GM21717 (cell line): ENCODE measurements around the gene GINS3.
"Not testable (repeated sequence)": the region's sequence is repeated elsewhere in the genome, so short reads cannot be mapped to it uniquely, and the experiment has no call there.

Experiments used
- ATAC-seq: cut with Tn5 transposase; IDR thresholded peaks from one replicate; pipeline ENCODE4 v1.9.1; 2021; ENCODE audit warnings: mild to moderate bottlenecking, moderate library complexity; ENCODE audit not compliant: unreplicated experiment

The GINS3 gene

DNA sequence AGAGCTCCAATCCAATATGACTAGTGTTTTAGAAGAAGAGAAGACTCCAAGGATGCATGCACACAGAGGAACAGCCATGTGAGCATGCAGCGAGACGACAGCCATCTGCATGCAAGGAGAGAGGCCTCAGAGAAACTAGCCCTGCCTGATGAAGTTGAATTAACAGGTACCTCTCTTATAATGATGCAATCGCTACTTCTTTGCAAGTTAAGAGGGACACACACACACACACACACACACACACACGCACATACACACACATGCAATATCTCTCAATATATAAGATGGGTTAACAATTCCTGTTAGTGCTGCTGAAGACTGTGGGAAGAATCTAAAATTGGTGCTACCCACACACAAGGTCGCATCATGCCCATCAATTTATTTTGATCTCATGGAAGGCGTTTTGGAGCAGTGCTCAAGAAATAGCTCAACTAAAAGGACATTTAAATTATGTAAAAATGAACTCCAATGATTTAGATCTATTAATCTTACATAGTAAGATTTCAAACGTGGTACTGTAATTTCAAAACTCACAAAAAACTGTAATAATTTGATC lies 7.0 kb upstream of the GINS3 start:
- ATAC-seq: no peak

DNA sequence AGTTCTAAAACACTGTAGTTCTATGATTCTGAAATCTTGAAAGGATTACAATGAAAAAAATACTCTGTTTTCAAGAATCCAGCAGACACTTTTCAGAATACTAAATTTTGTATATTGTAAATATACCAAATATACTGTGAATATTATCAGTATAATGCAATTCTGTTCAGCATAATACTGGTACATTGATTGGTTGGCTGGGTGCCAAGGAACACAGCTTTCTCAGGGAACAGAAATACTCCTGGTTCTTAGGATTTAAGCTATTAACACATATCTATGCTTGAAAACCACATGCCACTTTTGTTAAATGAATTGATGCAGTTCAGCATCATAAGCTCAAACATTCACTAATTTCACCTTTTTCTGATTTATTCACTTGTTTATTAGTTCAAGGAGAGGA lies 2.5 kb upstream of the GINS3 start:
- no peak for ATAC-seq

DNA sequence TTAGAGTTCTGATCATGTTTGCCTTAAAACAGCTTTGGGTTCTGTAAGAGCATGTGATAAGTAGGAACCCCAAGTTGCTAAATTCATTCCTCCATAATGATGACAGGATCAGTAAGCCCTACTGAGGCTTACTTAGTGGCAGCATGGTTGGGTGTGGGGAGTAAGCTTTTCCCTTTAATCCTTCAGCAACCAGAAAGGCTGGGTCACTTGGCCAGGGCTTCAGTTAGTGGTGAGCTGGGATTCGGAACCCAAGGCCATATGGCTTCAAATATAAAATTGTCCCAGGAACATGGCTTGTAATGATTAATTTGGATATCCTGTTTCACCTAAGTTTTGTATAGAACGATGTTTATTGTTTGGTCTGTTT lies 850 bp downstream of the GINS3 start:
- ATAC-seq: peak; percentile 32

DNA sequence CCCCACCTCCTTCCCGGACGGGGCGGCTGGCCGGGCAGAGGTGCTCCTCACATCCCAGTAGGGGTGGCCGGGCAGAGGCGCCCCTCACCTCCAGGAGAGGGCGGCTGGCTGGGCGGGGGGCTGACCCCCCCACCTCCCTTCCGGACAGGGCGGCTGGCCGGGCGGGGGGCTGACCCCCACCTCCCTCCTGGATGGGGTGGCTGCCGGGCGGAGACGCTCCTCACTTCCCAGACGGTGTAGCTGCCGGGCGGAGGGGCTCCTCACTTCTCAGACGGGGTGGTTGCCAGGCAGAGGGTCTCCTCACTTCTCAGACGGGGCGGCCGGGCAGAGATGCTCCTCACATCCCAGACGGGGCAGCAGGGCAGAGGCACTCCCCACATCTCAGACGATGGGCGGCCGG lies 4.6 kb downstream of the GINS3 start:
- ATAC-seq: not testable (repeated sequence)

DNA sequence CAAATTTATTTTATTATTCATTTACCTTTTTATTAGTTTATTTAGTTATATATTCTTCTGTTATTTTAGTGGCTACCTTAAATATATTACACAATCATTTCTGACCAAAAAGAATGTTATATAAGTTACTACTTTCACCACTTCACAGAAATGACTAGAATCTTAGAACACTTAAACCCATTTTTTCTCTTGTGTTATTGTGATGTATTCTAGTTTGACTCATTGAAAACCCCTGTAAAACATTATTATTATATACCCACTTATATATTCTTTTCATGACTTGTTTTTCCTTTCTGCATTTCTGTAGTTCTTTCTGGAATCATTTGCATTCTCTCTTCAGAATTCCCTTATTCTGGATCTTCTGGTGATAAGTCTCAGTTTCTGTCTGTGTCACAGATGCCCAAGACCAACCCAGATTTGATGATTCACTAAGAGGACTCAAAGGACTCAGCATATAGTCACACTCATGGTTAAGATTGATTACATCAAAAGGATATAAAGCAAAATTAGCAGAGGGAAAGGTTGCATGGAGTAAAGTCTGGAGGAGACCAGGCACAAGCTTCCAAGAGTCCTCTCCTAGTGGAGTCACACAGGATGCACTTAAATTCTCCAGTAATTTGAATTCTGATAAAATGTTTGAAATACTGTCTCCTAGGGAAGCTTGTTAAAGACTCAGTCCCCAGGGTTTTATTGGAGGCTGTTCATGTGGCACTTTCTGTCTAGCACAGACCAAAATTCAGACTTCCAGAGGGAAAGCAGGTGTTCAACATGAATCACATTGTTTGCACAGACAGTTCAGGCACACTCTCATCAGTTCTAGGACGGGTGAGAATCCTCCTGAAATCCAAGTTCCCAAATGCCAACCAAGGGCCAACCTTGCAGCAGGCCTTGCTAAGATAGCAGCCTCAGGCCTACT lies 7.7 kb downstream of the GINS3 start:
- no peak for ATAC-seq

DNA sequence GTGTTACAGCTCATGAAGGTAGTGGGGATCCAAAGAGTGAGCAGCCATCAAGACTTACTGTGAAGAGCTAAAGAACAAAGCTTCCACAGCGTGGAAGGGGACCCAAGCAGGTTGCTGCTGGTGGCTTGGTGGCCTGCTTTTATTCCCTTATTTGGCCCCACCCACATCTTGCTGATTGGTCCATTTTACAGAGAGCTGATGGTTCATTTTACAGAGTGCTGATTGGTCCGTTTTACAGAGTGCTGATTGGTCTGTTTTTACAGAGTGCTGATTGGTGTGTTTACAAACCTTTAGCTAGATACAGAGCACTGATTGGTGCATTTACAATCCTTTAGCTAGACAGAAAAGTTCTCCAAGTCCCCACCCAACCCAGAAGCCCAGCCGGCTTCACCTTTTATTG lies 9.0 kb downstream of the GINS3 start:
- not testable (repeated sequence) for ATAC-seq

DNA sequence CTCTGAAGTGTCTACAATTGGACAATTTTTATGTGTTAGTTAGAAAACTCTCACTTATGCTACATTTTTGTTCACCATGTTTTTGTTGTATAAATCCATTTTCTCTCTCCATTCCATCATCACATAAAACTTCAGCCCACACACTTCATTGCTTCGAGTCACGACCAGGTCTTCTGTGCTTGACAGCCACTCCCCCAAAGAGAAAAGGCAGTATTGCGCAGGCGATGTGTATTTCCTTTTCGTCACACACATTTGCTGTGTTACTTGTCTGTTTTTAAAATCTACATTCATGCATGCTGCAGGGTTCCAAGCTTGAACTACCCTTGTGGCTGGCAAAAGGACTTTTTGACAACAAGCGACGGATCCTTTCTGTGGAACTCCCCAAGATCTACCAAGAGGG lies 10.5 kb downstream of the GINS3 start:
- no peak for ATAC-seq

DNA sequence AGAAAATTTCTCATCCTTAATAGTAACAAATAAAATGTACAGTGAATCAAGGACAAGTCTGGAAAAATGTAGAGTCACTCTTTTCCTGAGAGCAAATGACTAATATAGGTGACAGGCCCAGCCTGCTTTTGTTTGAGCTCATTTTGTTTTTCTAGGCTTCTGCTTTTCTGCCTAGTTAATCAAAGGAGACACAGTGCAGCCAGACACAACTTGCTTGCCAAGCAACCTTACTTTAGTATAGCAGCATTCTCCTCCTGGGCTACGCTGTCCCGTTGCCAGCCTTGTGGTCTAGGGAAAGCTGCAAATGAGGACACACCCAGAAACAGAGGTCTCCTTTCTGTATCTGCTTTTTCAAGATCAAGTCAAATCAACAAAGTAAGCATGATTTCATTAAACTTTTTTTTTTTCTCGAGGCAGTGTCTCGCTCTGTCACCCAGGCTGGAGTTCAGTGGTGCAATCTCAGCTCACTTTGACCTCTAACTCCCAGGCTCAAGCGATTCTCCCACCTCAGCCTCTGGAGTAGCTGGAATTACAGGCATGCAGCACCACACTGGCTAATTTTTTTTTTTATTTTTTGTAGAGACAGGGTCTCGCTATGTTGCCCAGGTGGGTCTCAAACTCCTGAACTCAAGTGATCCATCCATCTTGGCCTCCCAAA lies 17.2 kb downstream of the GINS3 start:
- ATAC-seq: no peak

DNA sequence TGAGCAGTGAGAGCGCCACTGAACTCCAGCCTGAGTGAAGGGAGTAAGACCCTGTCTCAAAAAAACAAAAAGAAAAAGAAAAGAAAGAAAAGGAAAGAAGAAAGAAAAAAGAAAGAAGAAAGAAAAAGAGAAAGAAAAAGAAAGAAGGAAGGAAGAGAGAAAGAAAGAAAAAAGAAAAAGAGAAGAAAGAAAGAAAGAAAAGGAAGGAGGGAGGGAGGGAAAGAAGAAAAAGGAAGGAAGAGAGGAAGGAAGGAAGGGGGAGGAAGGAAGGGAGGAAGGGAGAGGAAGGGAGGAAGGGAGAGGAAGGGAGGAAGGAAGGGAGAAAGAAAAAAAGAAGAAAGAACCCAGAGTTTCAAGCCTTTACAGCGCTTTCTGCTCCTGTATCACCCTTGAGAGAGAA lies 19.1 kb downstream of the GINS3 start:
- ATAC-seq: no peak

DNA sequence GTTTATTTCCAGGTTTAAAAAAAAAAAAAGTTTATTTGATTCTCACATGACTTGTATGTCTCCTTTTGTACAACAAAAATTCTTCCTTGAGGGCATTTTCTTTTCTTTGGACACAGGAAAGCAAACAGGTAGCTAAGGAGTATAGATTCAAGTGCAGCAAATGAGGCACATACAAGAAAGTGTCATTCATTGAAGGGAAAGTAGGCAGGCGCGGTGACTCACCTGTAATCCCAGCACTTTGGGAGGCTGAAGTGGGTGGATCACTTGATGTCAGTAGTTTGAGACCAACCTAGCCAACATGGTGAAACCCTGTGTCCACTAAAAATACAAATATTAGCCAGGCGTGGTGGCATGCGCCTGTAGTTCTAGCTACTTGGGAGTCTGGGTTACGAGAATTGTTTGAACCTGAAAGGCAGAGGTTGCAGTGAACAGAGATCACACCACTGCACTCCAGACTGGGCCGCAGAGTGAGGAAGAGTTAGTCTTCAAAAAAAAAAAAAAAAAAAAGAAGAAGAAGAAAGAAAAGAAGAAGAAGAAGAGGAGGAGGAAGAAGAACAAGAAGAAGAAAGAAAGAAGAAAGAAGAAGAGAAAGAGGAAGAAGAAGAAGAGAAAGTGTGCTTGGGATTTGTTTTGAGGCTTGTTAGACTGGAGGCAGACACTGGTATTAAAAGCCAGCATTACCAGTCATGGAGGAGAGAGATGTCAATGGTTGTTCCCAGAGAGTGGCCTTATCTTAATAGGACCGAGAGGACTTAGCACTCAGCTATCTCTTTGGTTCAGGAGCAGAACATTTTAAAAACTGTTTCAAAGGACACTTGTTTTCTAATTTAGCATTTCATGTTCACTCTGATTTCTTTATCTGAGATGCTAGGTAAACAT lies 19.7 kb downstream of the GINS3 start:
- ATAC-seq: no peak

DNA sequence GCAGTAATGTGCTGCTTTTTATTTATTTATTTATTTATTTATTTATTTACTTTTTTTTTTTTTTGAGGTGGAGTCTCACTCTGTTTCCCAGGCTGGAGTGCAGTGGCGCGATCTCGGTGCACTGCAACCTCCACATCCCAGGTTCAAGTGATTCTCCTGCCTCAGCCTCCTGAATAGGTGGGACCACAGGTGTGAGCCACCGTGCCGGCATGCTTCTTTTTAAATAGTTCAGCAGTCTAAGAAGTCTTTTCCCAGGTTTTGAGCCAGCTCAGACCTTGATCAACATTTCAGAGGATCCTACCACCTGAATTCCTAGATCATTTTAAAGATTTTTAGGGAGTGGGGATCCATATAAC lies 20.3 kb downstream of the GINS3 start:
- not testable (repeated sequence) for ATAC-seq

DNA sequence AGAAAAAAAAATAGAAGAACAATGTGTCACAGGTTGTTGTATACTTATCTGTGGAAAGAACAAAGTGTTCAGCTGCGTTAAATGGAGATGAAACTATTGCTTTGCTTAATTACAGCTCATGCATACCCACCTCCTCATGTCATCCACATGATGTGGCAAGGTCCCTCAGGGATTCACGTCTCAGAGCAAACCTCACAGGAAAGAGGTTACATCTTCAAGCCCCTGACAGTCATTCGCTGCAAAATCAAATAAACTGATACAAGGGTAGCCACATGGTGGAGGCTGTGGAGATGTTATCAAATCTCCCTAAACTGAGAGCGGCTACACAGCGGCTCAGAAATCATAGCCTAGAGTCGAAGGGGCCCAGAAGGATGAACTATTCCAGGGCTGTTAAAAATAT lies 21.1 kb downstream of the GINS3 start:
- no peak for ATAC-seq

DNA sequence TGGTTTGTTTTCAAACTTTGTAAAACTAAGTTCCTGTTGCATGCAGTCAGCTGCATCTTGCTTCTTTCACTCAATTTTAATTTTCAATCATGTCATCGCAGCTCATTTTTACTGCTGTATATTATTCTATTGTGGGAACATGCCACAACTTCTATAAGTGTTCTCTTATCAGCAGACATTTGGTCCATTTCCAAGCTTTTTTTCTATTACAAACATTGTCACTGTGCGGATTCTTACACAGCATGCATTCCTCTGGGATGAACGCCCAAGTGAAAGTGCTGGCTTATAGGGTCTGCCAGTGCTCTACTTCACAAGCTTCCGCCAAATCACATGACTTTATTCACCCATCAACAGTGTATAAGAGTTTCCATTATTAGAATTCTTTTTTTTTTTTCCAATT lies 22.7 kb downstream of the GINS3 start:
- no peak for ATAC-seq

DNA sequence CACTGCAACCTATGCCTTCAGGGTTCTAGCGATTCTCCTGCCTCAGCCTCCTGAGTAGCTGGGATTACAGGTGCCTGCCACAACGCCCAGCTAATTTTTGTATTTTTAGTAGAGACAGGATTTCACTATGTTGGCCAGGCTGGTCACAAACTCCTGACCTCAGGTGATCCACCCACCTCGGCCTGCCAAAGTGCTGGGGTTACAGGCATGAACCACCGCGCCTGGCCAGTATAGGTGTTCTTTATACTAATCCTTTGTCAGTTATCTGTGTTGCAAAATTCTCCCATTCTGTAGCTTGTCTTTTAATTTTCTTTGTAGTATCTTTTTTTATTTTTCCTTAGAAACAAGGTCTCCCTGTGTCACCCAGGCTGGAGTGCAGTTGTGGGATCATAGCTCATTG lies 23.7 kb downstream of the GINS3 start:
- not testable (repeated sequence) for ATAC-seq

DNA sequence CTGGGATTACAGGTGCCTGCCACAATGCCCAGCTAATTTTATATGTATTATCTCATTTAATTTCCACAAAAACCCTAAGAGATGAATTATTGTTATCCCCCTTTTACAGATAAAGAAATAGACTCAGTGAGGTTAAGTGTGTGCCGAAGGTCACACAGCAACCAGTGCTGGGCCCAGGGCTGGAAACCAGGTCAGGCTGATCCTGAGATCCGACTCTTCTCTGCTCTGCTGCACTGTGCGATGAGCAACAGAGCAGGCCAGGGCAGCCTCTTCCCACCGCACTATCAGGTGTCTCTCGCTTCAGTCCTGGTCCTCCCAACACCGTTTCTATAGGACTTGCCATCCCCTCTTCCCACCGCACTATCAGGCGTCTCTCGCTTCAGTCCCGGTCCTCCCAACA lies 24.8 kb downstream of the GINS3 start:
- no peak for ATAC-seq

DNA sequence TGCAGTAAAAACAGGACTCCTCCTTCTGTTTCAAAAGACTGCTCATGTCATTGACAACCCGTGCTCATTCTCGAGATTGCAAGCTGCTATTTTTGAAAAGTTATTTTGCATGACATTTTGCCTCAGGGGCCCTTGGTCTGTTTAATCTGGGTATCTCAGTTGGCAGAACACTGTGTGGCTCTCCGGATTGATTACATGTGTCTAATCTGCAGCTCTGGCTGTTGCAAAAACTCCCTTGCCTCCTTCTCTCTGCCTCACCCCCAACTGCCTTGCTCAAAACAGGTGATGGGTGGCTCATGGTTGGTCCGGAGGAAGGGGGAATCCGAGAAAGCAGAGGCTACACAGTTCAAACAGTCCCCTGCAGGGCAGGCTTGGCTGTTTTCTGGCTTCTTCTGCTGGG lies 25.3 kb downstream of the GINS3 start:
- ATAC-seq: no peak

DNA sequence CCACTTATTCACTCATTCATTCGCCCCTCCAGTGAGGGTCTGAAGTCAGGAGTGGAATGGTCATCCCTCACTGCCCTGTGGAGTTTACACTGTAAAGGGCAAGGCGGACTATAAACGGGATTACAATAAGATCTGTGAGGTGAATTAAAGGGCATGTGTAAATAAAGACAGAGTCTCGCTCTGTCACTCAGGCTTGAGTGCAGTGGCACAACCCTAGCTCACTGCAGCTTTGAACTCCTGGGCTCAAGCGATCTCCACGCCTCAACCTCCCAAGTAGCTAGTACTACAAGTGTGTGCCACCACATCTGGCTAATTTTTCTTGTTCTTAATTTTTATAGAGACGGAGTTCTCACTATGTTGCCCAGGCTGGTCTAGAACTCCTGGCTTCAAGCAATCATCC lies 25.8 kb downstream of the GINS3 start:
- no peak for ATAC-seq

DNA sequence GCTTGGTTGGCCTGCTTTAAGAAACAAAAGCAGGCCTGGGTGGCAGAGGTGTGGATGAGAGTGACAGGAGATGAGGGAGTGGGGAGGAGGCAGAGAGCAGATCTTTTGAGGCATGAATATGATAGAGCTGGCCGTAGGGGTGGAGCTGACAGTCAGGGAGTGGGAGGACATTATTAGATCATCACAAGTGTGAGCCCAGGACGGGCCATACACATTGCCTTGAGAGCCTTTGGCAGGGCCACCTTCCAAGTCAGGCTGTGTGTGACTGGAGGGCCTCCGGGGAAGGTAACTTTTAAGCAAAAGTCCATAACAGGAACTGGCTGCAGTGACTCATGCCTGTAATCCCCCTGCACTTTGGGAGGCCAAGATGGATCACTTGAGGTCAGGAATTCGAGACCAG lies 26.3 kb downstream of the GINS3 start:
- no peak for ATAC-seq

DNA sequence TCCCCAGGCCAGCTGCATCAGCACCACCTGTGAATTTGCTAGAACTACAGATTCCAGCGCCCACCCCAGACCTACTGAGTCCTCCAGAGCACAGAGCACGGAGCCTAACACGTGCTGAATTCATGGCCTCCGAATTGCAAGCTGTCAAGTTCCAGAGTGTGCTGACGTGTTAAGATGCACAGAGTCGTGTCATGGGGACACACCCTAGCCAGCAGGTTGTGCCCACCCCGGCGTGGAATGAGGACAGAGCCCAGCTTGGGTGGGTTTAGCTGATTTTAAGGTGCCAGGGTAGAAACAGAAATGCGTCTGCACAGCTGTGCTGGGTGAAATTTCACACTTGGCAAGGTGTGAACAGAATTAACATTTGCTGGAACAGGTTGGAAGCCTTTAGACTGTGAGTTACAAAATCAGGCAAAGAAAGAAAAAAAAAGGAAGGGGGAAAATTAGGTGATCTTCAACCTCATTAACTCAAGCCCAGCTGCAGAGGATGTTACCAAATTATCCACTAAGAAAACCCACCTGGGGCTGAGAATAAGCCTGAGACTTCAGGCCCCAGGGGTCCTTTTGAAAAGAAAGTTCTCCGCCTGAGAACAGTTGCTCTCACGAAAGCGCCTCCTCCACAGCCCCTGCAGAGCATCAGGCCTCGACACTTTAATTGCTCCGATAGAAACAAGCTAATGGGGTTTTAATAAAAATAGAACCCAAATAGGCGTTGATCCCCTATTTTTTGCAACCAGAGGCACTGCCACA lies 27.1 kb downstream of the GINS3 start:
- ATAC-seq: no peak

DNA sequence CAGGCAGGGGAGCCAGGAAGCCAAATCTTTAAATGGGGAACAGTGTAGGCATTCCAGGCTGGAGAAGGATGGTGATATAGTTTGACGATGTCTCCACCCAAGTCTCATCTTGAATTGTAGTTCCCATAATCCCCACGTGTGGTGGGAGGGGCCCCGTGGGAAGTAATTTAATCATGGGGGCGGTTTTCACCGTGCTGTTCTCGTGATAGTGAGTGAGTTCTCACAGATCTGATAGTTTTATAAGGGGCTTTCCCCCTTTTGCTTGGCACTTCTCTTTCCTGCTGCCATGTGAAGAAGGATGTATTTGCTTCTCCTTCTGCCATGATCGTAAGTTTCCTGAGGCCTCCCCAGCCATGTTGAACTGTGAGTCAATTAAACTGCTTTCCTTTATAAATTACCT lies 28.8 kb downstream of the GINS3 start:
- no peak for ATAC-seq

DNA sequence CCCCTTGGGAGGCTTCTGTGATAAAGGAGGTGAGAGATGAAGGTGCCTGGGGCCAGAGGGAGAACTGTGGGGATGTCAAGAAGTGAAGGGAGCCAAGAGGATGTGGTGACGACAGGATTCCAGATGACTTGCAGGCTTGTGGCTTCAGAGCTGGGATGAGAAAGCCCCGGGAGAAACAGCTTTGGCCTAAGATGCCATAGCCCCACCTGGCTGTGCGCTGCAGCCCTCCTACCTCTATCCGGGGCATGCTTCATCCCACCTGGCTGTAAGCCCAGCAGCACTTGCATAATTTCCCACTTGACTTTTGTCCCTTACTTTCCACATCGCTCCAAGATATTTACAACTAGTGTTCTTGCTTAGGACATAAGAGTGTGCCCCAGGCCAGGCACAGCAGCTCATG lies 29.3 kb downstream of the GINS3 start:
- ATAC-seq: no peak
